Urinary bladder (tissue), 4 donors: ENCODE results near the gene CACNA1H. TPM values are rescaled to one million over a fixed set of nuclear protein-coding genes. Genes with fewer than 3 reads are reported as not detected.

Source experiments
- DNase-seq: peaks from one replicate; pipeline ENCODE4 v3.0.0-alpha.2; 2015; ENCODE audit errors: extremely low spot score
- H3K27ac ChIP-seq: one replicate; pipeline ENCODE4 v1.5.1; 2013; ENCODE audit warnings: low read depth, mild to moderate bottlenecking, moderate library complexity
- H3K36me3 ChIP-seq: one replicate; pipeline ENCODE4 v1.6.1; 2013; ENCODE audit warnings: mild to moderate bottlenecking, moderate library complexity; ENCODE audit not compliant: insufficient read depth
- H3K4me1 ChIP-seq: one replicate; pipeline ENCODE4 v1.6.1; 2013; ENCODE audit warnings: mild to moderate bottlenecking, moderate library complexity; ENCODE audit not compliant: insufficient read depth
- H3K4me3 ChIP-seq: one replicate; pipeline ENCODE4 v1.5.1; 2013; ENCODE audit warnings: low read depth, low read length
- WGBS: extraction: QIAGEN DNeasy Blood & Tissue Kit; methylation state at CpG from one replicate; pipeline ENCODE4 v1.1.7; 2013; 5-methylcytosine and 5-hydroxymethylcytosine counted together
- polyA plus RNA-seq: library from polyadenylated mRNA; stranded (reverse); fragments of 200-250 nt; gene quantifications from one replicate; pipeline ENCODE4 v1.2.3, GENCODE V29; 2013
- total RNA-seq: library from RNA; depleted of rRNA; stranded (reverse); fragments of >200 nt; gene quantifications from one replicate; pipeline ENCODE4 v1.2.3, GENCODE V29; 2014
- donor health status: healthy with polysubstance abuse.
- donor health status: healthy.

CACNA1H gene
- total and polyA plus RNA-seq, 2 donors = 10.6 to 151 TPM

DNA sequence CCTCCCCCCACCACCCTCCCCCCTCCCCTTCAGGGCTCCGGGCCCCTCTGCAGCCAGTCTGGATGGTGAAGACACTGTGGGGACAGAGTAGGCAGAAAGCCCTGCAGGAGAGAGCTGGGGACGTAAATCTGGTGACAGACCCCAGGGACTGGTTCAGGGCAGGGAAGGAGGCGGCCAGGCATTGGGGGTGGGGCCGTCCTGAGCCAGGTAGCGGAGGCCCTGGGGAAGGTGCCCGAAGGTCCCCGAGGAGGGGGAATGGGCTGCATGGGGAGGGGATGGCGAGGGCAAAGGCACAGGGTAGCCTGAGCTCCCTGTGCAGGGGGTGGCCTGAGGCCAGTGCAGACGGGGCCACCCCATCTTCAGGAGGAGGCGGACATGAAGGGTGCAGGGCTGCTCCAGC lies 26.3 kb upstream of the CACNA1H start:
- WGBS = 49% methylated on average over 10 of the region's 10 CpGs
- no peak overlapping the region for H3K4me3 ChIP-seq
- H3K4me1 ChIP-seq = no peaks in the 10 kb centered on the region
- no peaks in the 10 kb centered on the region for H3K36me3 ChIP-seq
- no peak for DNase-seq
- no peak overlapping the region for H3K27ac ChIP-seq

DNA sequence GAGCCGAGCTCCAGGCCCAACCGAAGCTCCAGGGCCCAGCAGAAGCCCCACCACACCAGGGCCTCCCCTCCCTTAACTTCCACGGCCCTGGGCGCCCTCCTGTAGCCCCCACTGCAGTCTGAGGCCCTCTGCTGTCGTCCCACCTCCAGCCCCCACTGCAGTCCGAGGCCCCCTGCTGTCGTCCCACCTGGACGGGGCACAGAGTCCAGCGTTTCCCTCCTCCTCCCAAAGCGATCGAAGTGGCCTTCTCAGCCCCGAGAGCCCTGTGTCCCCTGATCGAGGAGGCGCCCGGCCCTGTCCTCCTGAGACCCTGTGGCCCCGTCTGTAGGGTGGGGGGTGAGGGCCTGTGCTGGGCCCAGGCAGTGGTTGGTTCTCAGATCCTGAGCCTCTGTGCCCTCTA lies 25.8 kb upstream of the CACNA1H start:
- H3K27ac ChIP-seq = no peak overlapping the region
- 65% methylated on average over 16 of the region's 16 CpGs for WGBS
- no peak for DNase-seq

DNA sequence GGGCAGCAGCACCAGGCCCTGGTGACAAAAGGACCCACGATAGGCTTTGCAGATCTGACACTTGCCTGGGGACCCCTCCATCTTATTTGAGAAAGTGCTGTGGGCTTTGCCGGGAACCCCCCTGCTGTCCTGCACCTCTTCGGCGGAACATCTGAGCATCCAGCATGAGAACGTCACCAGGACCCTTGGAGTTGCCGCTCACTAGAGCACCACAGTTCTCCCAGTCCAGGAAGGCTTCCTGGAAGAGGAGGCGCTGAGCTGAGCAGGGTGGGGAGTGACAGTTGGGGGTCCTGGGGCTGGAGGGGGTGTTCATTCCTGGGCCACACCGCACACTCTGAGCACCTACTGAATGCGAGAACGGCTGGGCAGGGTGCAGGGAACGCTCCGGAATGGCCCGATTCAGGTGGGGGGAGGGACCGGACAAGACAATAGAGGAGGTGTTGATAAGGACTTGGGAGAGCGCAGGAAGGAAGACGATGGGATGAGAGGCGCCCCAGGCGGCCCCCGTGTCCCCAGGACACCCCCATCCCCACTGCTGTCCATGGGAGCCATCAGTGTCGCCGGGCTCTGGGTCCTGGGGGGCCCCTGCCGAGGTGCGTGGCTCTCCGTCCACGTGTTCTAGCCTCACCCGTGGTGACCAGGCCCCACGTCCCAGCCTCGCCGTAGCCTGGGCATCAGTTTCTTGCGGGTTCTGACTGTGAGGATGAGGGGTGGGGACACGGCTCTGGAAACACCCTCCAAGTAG lies 24.8 kb upstream of the CACNA1H start:
- Histone ChIP-seq H3K36me3 (no peaks in the 10 kb centered on the region), H3K27ac (no peak overlapping the region), H3K4me3 (no peak overlapping the region), H3K4me1 (no peaks in the 10 kb centered on the region)
- WGBS = 89% methylated on average over 31 of the region's 31 CpGs
- DNase-seq = no peak

More for the DNA sequence above, 25.8 kb upstream of the CACNA1H start:
- Histone ChIP-seq H3K4me3 (no peak overlapping the region), H3K4me1 (no peaks in the 10 kb centered on the region), H3K36me3 (no peaks in the 10 kb centered on the region)

DNA sequence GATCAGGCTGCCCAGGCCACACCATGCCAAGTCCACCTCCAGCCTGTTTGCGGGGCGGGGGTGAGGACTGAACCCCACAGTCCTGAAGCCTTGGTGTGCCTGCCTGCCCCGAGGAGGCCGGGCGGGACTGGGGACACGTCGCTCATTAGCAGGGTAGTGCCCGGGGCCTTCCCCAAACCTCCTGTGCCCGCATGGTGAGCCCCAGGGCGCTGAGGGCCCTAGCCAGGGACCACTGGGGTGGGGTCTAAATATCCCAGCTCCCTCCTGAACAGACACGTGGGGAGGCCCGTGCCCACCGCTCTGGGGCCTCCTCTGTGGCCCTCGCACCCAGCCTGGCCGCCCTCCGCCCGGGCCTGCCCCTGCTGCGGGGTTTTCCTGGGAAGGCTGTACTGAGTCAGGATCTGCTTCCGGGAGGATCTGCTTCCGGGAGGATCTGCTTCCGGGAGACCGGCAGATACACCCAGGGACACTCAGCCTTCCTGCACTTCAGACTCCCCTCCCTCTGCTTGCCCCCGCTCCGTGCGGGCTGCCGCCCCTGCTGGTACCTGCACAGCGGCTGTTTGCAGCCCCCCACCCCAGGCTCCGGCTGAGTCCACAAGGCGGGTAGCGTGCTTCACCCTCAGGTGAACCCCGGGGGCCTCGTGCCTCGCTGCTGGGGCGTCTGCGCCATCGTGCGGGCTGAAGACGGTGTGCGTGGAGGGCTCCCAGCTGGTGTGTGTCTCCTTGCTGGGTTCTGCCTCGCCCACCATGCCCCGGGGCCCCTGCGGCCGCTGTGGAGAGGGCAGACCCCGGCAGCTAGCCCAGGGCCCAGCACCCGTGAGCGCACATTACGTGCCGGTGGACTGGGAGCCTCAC lies 23.6 kb upstream of the CACNA1H start:
- no peak overlapping the region for H3K4me3 ChIP-seq
- DNase-seq = no peak
- H3K27ac ChIP-seq = no peak overlapping the region
- H3K4me1 ChIP-seq = no peaks in the 10 kb centered on the region
- 92% methylated on average over 48 of the region's 48 CpGs for WGBS
- no peaks in the 10 kb centered on the region for H3K36me3 ChIP-seq

DNA sequence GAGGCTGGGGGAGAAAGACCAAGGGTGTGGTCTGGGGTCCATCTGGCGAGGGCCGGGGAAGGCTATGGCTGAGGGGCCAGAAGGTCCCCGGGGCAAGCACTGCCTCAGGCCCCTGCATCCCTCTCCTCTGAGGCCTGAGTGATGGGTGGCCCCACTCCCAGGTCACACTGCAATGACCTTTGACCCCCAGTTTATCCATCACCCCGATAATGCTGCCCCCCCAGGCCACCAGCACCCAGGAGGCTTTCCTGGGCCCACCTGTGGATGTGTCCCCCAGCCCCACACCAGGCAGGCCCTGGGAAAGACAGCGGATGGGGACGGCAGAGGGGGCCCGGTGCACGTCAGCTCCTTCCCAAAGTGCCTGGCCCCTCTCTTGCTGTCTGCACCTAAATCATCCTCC lies 22.5 kb upstream of the CACNA1H start:
- no peak for DNase-seq
- no peak overlapping the region for H3K27ac ChIP-seq
- H3K4me1 ChIP-seq = no peaks in the 10 kb centered on the region
- H3K36me3 ChIP-seq = no peaks in the 10 kb centered on the region
- no peak overlapping the region for H3K4me3 ChIP-seq
- 85% methylated on average over 8 of the region's 8 CpGs for WGBS

DNA sequence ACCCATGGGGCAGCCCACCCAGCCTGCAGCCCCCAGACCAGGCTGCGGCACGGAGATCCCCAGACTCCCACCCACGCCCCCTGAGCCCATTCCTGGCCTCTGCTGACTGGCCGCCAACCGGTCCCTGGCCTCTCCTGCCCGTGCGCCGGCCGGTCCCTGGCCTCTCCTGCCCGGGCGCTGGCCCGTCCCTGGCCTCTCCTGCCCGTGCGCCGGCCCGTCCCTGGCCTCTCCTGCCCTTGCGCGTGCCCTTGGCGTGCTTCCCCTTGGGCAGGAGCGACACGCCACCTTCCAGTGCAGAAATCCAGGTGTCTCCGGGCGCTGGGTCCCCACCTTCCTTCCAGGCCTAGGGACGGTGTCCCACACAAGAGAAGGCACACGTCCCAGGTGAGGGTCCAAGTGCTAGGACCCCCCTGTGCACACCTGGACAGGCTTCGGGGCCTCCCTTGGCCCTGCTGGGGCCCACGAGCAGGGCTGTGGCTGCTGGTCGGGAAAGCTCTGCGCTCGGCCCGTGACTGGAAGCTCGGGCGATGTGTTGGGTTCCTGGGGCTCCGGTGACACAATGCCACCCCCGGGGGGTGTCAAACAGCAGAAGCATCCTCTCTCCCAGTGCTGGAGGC lies 21.4 kb upstream of the CACNA1H start:
- H3K4me1 ChIP-seq = no peaks in the 10 kb centered on the region
- no peak for DNase-seq
- 91% methylated on average over 35 of the region's 35 CpGs for WGBS

DNA sequence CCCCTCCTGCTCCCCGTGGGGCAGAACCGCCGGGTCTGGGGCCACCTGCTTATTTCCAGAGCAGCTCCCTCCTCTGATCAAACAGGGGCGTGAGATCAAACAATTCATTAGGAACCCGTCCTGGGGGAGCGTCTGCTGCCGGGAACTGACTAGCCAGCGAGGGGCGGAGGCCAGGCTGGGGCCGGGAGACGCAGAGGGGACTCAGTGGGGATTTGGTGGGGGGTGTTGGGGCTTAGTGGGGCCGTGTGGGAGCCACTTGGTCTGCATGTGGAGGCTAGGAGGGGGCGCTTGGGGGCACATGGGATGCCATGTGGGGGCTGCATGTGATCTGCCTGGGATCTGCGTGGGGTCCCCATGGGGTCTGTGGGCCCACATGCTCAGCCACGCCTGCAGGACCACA lies 20.5 kb upstream of the CACNA1H start:
- DNase-seq = no peak
- no peak overlapping the region for H3K4me3 ChIP-seq
- WGBS = 70% methylated on average over 15 of the region's 15 CpGs
- H3K27ac ChIP-seq = no peak overlapping the region
- H3K4me1 ChIP-seq = no peaks in the 10 kb centered on the region
- no peaks in the 10 kb centered on the region for H3K36me3 ChIP-seq

More for the DNA sequence above, 21.4 kb upstream of the CACNA1H start:
- Histone ChIP-seq H3K27ac (no peak overlapping the region), H3K36me3 (no peaks in the 10 kb centered on the region), H3K4me3 (no peak overlapping the region)

DNA sequence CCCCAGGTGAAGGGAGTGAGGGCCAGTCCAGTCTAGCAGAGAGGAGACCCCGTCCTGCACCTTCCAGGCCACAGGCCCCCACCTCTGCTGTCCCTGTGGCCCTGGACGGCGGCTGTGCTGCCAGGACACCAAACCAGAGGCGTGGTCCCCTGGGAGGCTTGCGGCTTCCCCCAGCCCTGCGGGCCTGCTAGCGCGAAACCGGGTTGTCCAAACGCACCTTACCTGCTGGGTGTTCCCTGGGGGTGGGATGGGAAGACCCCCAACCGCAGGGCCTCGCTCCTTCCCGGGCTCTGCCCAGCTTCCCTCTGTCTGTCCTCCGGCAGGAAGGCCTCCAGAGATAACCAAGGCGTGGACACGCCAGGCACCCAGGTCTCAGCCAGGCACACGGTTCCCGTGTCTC lies 19.6 kb upstream of the CACNA1H start:
- WGBS = 89% methylated on average over 18 of the region's 18 CpGs
- H3K4me1 ChIP-seq = no peaks in the 10 kb centered on the region
- no peak for DNase-seq
- H3K36me3 ChIP-seq = no peaks in the 10 kb centered on the region
- no peak overlapping the region for H3K27ac ChIP-seq
- no peak overlapping the region for H3K4me3 ChIP-seq

DNA sequence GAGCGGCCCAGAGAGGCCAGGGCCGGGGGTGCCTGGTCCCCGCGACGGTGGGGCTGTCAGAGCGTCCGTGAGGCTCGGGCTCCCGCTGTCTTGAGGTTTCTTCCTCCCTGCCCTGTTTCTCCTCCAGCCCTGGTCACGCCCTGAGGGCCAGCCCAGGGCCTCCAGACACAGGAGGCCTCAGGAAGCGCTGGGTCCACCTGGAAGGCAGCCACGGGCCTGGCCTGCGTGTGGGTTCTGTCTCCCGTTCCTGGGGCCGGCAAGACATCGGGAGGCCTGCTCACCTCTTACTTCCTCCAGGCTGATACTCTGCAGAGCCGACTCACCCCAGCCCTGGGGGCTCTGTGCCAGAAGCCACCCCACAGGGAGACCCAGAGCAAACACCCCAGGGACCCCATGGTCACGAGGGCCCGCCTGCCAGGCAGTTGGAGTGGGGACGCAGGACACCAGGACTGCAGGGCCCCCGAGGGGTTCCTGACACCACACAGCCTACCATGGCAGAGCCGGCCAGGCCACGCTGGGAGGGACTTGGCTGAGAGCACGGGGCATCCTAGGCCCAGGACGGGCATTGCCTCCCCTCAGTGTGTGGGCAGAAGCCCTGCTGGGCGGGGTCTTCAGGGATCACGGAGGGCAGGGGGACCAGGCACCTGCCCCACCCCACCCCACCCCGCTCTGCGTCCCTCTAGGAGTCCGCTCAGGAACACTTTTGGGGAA lies 18.9 kb upstream of the CACNA1H start:
- 66% methylated on average over 30 of the region's 30 CpGs for WGBS
- no peak overlapping the region for H3K27ac ChIP-seq
- no peaks in the 10 kb centered on the region for H3K36me3 ChIP-seq

DNA sequence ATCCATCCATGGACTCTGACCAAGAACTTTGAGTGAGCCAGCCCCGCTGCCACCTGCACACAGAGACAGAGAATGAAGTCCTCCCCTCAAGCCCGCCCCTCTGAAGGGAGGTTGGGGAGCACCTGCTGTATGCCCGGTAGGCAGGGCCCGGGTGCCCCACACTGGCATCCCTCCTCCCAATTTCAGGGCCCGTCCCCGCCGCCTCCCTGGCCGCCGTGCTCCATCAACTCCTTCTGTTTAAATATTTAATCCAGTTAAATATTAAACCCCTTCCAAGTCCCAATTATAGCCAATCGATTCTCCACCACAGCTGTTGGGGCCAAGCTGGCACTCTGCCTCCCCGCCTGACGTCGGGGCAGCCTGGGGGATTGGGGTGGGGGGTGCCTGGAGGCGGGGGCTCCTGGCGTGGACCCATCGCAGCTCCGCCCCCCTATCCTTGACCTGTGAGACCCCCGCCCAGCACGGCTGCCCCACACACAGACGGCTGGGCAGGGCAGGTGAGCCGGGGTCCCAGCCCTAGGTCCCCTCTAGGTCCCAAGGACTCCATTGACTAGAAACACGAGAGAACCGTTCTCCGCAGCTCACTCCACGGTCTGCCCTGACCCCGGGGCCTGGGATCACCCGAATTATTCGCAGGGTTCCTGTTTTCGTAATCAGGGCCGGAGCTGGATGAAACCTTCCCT lies 18.0 kb upstream of the CACNA1H start:
- Histone ChIP-seq H3K4me3 (no peak overlapping the region), H3K27ac (no peak overlapping the region), H3K4me1 (no peaks in the 10 kb centered on the region), H3K36me3 (no peaks in the 10 kb centered on the region)
- WGBS = 76% methylated on average over 30 of the region's 30 CpGs
- DNase-seq = no peak

More for the DNA sequence above, 18.9 kb upstream of the CACNA1H start:
- Histone ChIP-seq H3K4me1 (no peaks in the 10 kb centered on the region), H3K4me3 (no peak overlapping the region)
- no peak for DNase-seq

DNA sequence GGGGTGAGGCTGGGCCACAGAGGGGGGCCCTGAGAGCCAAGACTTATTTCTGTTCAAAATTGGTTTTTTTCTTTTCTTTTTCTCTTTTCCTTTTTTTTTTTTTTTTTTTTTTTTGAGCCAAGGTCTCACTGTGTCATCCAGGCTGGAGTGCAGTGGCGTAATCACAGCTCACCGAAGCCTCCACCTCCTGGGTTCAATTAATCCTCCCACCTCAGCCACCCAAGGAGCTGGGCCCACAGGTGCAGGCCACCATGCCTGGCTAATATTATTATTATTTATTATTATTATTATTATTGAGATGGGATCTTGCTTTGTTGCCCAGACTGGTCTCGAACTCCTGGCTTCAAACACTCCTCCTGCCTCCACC lies 17.5 kb upstream of the CACNA1H start:
- WGBS = 92% methylated on average over 3 of the region's 3 CpGs
- no peak for DNase-seq
- no peaks in the 10 kb centered on the region for H3K36me3 ChIP-seq
- H3K4me1 ChIP-seq = no peaks in the 10 kb centered on the region
- H3K27ac ChIP-seq = no peak overlapping the region
- no peak overlapping the region for H3K4me3 ChIP-seq

DNA sequence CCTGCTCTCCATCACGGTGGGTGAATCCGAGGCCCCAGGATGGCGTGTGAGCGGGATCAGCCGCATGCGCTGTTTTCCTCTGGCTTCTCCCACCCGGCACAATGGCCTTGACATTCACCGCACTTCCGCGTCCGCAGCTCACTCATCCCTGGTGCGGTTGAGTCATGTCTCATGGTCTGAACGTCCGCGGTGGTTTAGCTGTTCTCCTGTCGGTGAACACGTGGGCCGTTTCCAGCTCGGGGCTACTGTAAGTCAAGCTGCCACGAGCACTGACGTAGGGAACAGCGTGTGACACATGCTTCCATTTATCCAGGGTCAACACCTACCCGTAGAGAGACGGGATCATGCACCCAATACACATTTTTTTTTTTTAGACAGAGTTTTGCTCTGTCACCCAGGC lies 15.3 kb upstream of the CACNA1H start:
- H3K36me3 ChIP-seq = no peaks in the 10 kb centered on the region
- WGBS = 79% methylated on average over 24 of the region's 24 CpGs
- DNase-seq = no peak
- no peak overlapping the region for H3K4me3 ChIP-seq
- H3K4me1 ChIP-seq = no peaks in the 10 kb centered on the region
- no peak overlapping the region for H3K27ac ChIP-seq

DNA sequence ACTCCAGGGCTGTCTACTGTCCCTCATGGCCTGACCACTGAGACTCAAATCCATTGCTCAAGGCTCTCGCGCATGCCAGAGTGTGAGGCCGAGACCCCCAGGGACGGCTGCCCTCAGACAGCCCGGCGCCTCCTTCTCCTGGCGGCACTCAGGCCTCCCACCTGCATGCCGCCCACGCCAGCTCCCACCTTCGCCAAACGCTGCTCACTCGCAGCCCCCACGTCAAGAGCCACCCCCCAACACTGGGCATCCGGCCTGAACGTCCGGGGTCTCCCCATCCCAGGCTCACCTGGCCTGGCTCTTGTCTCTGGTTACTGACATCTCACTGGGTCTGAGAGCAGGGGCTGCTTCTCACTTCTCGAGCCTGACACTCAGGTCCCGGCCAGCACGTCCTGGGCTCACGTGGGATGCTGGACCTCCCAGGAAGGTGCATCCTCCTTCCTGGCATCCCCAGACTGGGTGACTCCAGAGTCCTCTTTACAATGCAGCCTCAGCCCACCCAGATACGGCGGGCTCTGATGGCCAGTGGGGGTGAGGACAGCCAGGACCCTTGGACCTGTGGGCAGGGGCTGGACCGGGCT lies 12.2 kb upstream of the CACNA1H start:
- H3K27ac ChIP-seq = no peak overlapping the region
- no peak overlapping the region for H3K4me3 ChIP-seq
- no peaks in the 10 kb centered on the region for H3K4me1 ChIP-seq
- WGBS = 68% methylated on average over 23 of the region's 23 CpGs
- DNase-seq = no peak
- no peaks in the 10 kb centered on the region for H3K36me3 ChIP-seq
